GM13976 (cell line): Measurements from ENCODE around the gene MORN3.
"Not testable (repeated sequence)": the region's sequence is repeated elsewhere in the genome, so short reads cannot be mapped to it uniquely, and the experiment has no call there.

Experiments
- DNase-seq: peaks from one replicate; pipeline ENCODE4 v3.0.0; 2012; ENCODE audit warnings: low spot score
- in situ Hi-C: fragments of 300-500 bp; cut with MboI; formaldehyde crosslinking; loops from one replicate; pipeline ENCODE4 v1.12.0; 2022; ENCODE audit warnings: low sequenced_read_pairs, mixed read lengths, inconsistent platforms; ENCODE audit not compliant: unreplicated experiment
- TF ChIP-seq, protein P1 (sequence below): IDR thresholded peaks from 2 replicates; pipeline ENCODE4 v1.5.1; 2012; ENCODE audit warnings: borderline replicate concordance, mild to moderate bottlenecking; ENCODE audit not compliant: insufficient read depth; ENCODE audit errors: extremely low read depth, missing control alignments, control extremely low read depth

Gene MORN3

DNA sequence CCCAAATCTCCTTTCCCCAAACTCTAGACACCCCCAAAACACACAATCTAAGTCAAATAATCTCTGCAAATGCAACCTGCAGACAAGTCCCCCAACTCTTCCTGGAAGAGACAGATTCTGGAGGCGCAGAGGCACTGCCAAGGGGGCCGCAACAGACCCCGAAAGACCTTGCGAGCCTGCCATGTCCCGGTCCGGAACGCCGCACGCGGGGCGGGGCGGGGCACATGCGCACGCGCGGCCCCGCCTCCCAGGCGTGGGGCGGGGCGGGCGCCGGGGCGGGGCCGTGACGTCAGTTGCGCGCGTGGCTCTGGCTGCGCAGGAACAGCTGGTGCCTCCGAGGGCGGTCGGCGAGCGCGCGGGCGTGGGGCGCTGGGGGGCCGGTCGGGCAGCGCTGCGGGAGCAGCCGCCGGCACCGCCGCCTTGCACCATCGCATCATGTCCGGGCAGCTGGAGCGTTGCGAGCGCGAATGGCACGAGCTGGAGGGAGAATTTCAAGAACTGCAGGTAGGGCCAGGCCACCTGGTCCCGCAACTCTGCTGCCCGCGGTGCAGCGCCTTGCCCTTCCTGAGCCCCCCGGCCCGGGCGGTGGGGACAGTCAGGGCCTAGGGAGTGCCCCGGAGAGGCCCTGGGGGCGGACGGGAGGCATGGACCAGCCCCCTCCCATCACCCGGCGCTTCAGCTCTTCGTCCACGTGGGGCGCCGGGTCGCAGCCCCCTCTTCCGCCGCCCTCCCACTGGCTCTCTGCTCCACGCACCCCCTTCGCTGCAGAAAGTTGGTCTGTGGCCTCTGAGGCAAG, 43.2 kb upstream of the MORN3 start, which contains the start of gene TMEM120B:
TMEM120B (plus strand) TSS at position 292 of the 796 bp plus-strand sequence; CDS start at position 436, 144 bp downstream.
- DNase-seq: peak; percentile 96
- in situ Hi-C loops: no loop called here

DNA sequence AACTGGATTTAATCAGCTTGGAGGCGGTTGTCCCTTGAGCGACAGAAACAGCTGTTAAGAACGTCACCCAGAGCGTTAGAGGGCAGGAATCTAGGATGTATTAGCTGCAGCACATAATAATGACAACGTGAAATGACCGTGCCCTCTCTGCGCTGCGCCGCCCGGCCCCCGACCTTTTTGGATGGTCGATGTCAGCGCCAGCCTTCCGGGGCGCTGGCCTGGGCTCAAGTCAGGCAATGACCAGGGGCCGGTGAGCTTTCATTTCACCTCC, 42.7 kb upstream of the MORN3 start:
- TF ChIP-seq, protein P1, sequence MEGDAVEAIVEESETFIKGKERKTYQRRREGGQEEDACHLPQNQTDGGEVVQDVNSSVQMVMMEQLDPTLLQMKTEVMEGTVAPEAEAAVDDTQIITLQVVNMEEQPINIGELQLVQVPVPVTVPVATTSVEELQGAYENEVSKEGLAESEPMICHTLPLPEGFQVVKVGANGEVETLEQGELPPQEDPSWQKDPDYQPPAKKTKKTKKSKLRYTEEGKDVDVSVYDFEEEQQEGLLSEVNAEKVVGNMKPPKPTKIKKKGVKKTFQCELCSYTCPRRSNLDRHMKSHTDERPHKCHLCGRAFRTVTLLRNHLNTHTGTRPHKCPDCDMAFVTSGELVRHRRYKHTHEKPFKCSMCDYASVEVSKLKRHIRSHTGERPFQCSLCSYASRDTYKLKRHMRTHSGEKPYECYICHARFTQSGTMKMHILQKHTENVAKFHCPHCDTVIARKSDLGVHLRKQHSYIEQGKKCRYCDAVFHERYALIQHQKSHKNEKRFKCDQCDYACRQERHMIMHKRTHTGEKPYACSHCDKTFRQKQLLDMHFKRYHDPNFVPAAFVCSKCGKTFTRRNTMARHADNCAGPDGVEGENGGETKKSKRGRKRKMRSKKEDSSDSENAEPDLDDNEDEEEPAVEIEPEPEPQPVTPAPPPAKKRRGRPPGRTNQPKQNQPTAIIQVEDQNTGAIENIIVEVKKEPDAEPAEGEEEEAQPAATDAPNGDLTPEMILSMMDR: no peak
- in situ Hi-C loops: no loop called here
- no peak for DNase-seq

More for the DNA sequence above, 43.2 kb upstream of the MORN3 start, which contains the start of gene TMEM120B:
- TF ChIP-seq, protein P1: no peak

DNA sequence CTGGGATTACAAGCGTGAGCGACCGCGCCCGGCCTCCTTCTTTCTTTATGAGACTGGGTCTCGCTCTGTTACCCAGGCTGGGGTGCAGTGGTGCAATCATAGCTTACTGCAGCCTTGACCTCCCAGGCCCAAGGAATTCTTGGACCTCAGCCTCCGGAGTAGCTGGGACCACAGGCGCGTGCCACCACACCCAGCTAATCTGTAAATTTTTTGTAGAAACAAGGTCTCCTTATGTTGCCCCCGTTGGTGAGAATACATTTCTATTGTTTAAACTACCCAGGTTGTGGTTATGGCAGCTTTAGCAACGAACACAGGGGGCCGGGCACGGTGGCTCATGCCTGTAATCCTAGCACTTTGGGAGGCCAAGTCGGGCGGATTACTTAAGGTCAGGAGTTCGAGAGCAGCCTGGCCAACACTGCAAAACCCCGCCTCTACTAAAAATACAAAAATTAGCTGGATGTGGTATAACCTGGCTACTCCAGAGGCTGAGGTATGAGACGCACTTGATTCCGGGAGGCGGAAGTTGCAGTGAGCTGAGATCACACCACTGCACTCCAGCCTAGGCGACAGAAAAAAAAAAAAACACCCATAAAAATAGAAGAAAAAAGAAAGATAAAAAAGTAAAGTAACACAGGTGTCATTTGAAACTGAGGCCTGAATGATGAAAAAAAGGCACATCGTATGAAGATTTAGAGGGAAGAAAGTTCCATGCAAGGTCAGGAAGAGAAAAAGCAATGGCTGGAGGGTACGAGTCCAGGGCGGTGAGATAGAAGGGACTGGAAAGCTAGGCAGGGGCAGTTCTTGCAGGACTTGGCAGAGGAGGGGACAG, 42.1 kb upstream of the MORN3 start:
- TF ChIP-seq, protein P1: no peak
- DNase-seq: no peak
- in situ Hi-C loops: no loop called here

DNA sequence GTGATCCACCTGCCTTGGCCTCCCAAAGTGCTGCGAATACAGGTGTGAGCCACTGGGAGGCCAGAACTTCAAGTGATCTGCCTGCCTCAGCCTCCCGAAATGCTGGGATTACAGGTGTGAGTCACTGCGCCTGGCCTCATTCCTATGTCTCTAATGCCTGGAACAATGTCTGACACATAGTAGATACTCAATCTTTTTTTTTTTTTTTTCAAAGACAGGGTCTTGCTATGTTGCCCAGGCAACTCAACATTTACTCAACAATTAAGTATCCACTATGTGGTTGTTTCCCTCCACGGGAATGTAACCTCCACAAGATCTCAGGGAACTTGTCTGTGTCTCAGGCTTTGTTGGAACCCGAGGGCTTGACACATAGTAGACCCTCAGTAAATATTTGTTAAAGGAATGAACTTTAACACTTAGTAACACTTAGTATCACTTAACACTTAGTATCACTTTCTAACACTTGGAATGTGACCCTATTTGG, 40.1 kb upstream of the MORN3 start:
- no peak for DNase-seq
- TF ChIP-seq, protein P1: no peak
- in situ Hi-C loops: no loop called here

DNA sequence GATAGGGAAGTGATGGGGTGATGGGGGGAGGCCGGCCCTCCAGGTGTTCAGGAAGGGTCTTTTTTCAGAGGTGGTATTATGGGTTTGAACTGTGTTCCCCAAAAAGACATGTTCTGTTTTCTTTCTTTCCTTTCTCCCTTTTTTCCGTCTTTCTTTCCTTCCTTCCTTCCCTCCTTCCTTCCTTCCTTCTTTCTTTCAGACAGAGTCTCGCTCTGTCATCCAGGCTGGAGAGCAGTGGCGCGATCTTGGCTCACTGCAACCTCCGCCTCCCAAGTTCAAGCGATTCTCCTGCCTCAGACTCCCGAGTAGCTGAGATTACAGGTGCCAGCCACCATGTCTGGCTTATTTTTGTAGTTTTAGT, 39.6 kb upstream of the MORN3 start:
- DNase-seq, in situ Hi-C loops: not testable (repeated sequence)

DNA sequence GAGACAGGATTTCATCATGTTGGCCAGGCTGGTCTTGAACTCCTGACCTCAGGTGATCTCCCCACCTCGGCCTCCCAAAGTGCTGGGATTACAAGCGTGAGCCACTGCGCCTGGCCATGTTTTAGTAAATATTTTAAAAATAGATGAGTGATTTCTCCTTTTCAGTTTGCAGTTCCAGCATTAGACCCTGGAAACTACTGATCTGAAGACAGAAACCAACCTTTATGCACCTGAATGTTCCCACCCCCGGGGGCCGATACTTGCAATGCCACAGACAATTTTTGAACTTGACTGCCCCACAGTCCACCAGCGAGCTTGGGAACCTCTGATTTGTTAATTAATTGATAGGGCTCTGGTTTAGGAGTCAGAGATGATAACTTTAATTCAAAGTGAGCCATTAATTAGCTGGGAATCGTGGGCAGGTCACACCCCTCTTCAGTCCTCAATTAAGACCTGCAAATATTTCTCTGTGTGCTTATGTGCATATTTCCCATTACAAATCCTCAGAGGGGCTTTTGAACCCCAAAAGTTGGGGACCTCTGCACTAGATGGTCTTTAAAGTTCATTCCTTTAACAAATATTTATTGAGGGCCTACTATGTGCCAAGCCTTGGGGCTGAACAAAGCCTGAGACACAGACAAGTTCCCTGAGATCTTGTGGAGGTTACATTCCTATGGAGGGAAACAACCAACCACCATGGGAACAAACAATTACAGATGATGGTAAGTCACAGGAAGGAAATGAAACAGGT, 39.0 kb upstream of the MORN3 start:
- TF ChIP-seq, protein P1: no peak
- in situ Hi-C loops: no loop called here
- DNase-seq: peak; percentile 37
